Kidney epithelial cell (primary cell): Measurements from ENCODE around the gene KIF22. TPM values are rescaled to one million over a fixed set of nuclear protein-coding genes. Genes with fewer than 3 reads are reported as not detected.

Experiments used
- DNase-seq: peaks from one replicate; pipeline ENCODE4 v3.0.0-alpha.2; 2010; ENCODE audit warnings: low read depth
- H3K27me3 ChIP-seq: 2 replicates; pipeline ENCODE4 v1.6.0; 2011; ENCODE audit warnings: low read length; ENCODE audit not compliant: control insufficient read depth, insufficient read depth
- H3K36me3 ChIP-seq: 2 replicates; pipeline ENCODE4 v1.5.1; 2011; ENCODE audit warnings: low read length; ENCODE audit not compliant: control insufficient read depth, insufficient read depth
- H3K4me3 ChIP-seq: 2 replicates; pipeline ENCODE4 v1.5.1; 2011; ENCODE audit warnings: low read depth, mild to moderate bottlenecking, control low read depth, low read length
- CTCF ChIP-seq: IDR thresholded peaks from 2 replicates; pipeline ENCODE4 v1.5.1; 2011; ENCODE audit warnings: mild to moderate bottlenecking, moderate library complexity, low read length, control low read depth, inconsistent platforms; ENCODE audit not compliant: insufficient read depth, poor library complexity, severe bottlenecking
- total RNA-seq: library from RNA; depleted of rRNA; stranded (reverse); fragments of >200 nt; gene quantifications from 2 replicates; pipeline ENCODE4 v1.2.3, GENCODE V29; 2015

KIF22 gene
- total RNA-seq, 1 donor from 2014 or later: 24.2 TPM

- no peak for TF ChIP-seq CTCF
- no peaks in the 10 kb centered on the region for H3K27me3 ChIP-seq
- no peak overlapping the region for H3K4me3 ChIP-seq
- no peak for DNase-seq
- H3K36me3 ChIP-seq: peaks cover 1% of the 10 kb centered on the region
These were observed 11.9 kb downstream of the KIF22 start for GRCh38 chr16:29802416-29802935.

DNA sequence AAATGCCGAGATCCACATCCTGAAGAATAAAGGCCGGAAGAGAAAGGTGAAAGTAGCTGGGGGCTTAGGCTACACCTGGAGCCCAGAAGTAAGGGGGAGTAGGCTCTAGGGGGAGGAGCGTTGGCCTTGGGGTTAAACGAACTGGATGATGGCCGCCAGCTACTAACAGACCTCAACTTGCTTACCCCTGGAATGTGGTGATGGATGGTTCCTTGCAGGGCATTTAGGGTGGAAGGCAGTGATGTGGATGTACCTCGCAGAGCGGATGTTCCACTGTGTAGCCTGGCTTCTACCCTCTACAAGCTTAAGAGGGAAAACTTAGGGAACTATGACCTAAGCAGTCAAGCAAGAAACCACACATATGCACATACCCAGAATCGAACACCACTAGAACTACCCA, 13.5 kb downstream of the KIF22 start:
- Histone ChIP-seq H3K36me3 (peaks cover 4% of the 10 kb centered on the region), H3K4me3 (no peak overlapping the region), H3K27me3 (no peaks in the 10 kb centered on the region)
- no peak for DNase-seq
- TF ChIP-seq CTCF: no peak

- DNase-seq: no peak
- Histone ChIP-seq H3K4me3 (peak overlapping the region; percentile 57), H3K27me3 (no peaks in the 10 kb centered on the region), H3K36me3 (peaks cover 6% of the 10 kb centered on the region)
- no peak for TF ChIP-seq CTCF
These were observed 14.1 kb downstream of the KIF22 start for GRCh38 chr16:29804455-29805231.

GRCh38 chr16:29805232-29806098, 14.9 kb downstream of the KIF22 start:
- peak overlapping the region; percentile 57 for H3K4me3 ChIP-seq
- H3K36me3 ChIP-seq: peaks cover 5% of the 10 kb centered on the region
- no peak for DNase-seq
- TF ChIP-seq CTCF: peak; percentile 11
- H3K27me3 ChIP-seq: no peaks in the 10 kb centered on the region

DNA sequence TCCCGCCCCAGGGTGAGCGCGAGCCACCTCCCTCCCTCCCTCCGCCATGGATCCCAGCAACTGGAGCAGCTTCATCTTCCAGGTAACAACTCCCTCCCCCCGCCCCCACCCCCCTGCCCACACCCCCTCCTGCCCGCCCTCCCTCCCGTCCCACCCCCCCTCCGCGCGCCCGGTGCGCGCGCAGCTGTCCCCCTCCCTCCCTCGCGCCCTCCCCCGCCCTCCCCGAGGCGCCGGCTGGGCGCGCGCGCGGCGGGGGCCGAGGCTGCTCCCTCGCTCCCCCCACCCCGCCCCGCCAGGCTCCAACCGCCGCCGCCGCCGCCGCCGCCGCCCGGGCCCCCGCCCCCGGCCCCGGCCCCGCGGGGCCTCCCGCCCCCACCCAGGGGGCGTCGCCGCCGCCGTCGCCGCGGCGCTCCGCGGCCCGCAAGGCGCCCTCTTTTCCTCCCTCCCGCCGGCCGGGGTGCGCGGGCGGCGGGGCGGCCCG, 15.6 kb downstream of the KIF22 start, which contains the start of gene MAZ:
TSS of gene MAZ (plus strand) at position 431 of the 481 bp plus-strand sequence. CDS start 173 bp downstream, outside the sequence.
- H3K4me3 ChIP-seq: peak within 1 kb of the TSS; percentile 66
- H3K27me3 ChIP-seq: no peaks in the 10 kb centered on the region
- no peak for TF ChIP-seq CTCF
- DNase-seq: no peak
- H3K36me3 ChIP-seq: peaks cover 5% of the 10 kb centered on the region
